HG03558 (cell line): ENCODE data around the gene CYB5B.

Source experiments
- ATAC-seq: cut with Tn5 transposase; IDR thresholded peaks from one replicate; pipeline ENCODE4 v1.9.1; 2021; ENCODE audit warnings: moderate number of reproducible peaks; ENCODE audit not compliant: unreplicated experiment; ENCODE audit errors: extremely low read depth

CYB5B gene

GRCh38 chr16:69424053-69424934 is at the start of gene CYB5B:
CYB5B (plus strand) TSS chr16:69424619; CDS start chr16:69424684, 65 bp downstream.
- ATAC-seq, result peak; percentile 85

GRCh38 chr16:69376393-69377059 is 47.9 kb upstream of the CYB5B start:
- ATAC-seq, result no peak

- ATAC-seq, result no peak
Measured at GRCh38 chr16:69378036-69378435, 46.4 kb upstream of the CYB5B start.

- no peak for ATAC-seq
Measured at GRCh38 chr16:69378760-69379159, 45.7 kb upstream of the CYB5B start.

- ATAC-seq, result no peak
Measured at GRCh38 chr16:69381231-69381630, 43.2 kb upstream of the CYB5B start.

- ATAC-seq, result no peak
Measured at GRCh38 chr16:69382421-69382820, 42.0 kb upstream of the CYB5B start.

- no peak for ATAC-seq
Measured at GRCh38 chr16:69384974-69385373, 39.4 kb upstream of the CYB5B start.

GRCh38 chr16:69386596-69386995 is 37.8 kb upstream of the CYB5B start:
- ATAC-seq, result no peak

GRCh38 chr16:69393898-69394849 is 30.2 kb upstream of the CYB5B start:
- ATAC-seq, result no peak

- no peak for ATAC-seq
Measured at GRCh38 chr16:69395859-69396186, 28.6 kb upstream of the CYB5B start.

GRCh38 chr16:69396187-69397061 is 28.0 kb upstream of the CYB5B start:
- ATAC-seq, result no peak

GRCh38 chr16:69397821-69398521 is 26.4 kb upstream of the CYB5B start:
- ATAC-seq, result no peak

- ATAC-seq, result no peak
Measured at GRCh38 chr16:69399361-69399760, 25.1 kb upstream of the CYB5B start.

GRCh38 chr16:69402439-69402838 is 22.0 kb upstream of the CYB5B start:
- no peak for ATAC-seq

- no peak for ATAC-seq
Measured at GRCh38 chr16:69404275-69404805, 20.1 kb upstream of the CYB5B start.

- ATAC-seq, result no peak
Measured at GRCh38 chr16:69405326-69405725, 19.1 kb upstream of the CYB5B start.

- ATAC-seq, result no peak
Measured at GRCh38 chr16:69405757-69406156, 18.7 kb upstream of the CYB5B start.

GRCh38 chr16:69406780-69407331 is 17.6 kb upstream of the CYB5B start:
- no peak for ATAC-seq
